ENCODE data around the gene HCN2.
A peak's percentile ranks its signal among the peaks of the same experiment; 100 is the strongest.

The HCN2 gene

GRCh38 chr19:589693-590395, at the start of gene HCN2:
Gene HCN2, plus strand, starts transcription at chr19:589881. Its CDS starts 65 bp downstream, at chr19:589946.
- no peak for DNase-seq

DNA sequence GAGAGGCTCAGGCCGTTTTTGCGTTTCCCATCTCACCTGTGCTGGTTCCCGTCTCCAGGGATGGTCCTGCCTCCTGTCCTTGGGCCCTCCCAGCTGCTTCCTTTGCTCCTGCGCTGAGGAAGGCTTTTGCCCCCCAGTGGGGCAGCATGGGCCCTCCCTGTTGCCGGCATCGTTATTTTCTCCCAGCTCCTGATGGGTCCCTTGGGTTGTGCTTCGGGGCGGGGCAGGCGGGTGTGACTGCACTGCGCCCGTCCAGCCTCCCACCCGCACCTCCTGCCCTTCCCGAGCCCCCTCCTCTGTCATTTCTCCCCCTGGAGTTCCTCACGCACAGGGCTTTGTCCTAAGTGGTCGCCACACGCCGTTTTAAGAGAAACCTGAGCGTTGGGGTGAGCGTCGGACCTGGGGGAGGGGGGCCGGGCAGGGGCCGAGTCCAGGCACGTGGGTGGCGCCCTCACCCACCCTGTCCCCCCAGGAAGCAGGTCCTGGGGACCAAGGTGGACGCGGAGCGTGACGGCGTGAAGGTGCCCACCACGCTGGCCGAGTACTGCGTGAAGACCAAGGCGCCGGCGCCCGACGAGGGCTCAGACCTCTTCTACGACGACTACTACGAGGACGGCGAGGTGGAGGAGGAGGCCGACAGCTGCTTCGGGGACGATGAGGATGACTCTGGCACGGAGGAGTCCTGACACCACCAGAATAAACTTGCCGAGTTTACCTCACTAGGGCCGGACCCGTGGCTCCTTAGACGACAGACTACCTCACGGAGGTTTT, 48.6 kb upstream of the HCN2 start:
- no peak for DNase-seq

DNA sequence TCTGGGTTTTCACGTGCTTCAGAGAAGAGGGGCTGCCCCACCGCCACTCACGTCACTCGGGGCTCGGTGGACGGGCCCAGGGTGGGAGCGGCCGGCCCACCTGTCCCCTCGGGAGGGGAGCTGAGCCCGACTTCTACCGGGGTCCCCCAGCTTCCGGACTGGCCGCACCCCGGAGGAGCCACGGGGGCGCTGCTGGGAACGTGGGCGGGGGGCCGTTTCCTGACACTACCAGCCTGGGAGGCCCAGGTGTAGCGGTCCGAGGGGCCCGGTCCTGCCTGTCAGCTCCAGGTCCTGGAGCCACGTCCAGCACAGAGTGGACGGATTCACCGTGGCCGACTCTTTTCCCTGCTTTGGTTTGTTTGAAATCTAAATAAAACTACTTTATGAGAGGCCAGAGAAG, 48.0 kb upstream of the HCN2 start:
- DNase-seq = no peak

DNA sequence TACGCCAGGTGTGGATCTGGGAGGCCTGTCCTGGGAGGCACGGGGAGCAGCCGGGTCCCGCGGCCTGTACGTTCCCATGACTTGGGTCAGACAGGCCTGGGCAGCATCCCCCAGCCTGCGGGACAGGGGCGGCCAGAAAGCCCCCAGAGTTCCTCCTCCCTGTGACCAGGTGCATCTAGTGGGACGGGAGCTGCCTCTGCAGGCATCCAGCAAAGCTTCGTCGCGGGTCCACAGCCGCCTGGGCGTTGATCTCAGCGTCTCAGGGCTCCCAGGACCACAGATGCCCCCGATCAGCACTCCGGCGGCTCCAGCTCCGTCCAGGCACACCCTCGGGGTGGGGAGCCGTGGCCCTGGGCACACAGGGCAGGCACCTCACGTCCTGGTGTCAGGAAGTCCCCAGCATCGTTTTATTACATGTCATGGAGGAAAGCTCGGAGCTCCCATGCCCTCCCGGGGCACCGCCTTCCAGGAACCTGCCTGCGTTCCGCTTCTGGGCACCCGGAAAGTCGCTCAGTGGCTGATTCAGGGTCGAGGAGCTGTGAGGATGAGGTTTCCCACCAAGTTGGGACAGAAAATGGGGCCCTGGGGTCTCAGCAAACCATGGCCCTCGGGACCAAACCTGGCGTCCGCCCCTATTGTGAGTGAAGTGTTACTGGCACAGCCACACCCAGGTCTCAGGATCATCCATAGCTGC, 47.4 kb upstream of the HCN2 start:
- DNase-seq = no peak

DNA sequence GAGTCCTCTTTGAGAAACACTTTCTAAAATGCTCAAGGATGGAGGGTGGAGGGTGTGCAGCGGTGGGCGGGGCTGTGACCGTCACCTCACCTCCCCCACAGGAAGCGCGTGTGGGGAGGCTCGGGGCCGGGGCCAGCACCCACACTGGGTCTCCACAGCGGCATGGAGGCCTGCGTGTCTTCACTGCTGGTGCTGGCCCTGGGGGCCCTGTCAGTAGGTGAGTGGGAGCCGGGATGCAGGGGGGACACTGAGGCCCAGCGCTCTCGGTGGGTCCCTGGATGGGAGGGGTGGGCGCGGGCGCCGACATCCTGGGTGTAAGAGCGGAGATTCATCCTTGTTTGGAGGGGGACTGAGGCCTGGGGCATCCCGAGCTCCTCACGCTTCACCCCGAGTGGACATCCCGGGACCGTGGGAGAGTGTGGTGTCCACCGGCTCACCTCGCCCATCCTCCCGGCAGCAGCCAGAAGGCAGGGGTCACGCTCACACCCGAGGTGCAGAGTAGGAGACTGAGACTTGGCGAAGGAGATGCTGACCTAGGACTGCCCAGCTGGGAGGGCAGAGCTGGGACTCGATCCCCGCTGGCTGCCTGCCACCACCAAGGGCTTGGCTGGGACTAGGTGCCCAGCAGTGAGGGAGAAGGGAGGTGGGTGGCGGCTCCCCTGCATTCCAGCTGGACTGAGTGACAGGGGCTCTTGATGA, 45.6 kb upstream of the HCN2 start, which contains the start of gene GZMM:
Gene GZMM, plus strand, starts transcription at position 144 of the 699 bp plus-strand sequence. Its CDS starts 19 bp downstream, at position 163.
- no peak for DNase-seq

GRCh38 chr19:547117-547516, 42.6 kb upstream of the HCN2 start:
- no peak for DNase-seq

- DNase-seq = no peak
Measured at GRCh38 chr19:547836-548720, 41.6 kb upstream of the HCN2 start.

DNA sequence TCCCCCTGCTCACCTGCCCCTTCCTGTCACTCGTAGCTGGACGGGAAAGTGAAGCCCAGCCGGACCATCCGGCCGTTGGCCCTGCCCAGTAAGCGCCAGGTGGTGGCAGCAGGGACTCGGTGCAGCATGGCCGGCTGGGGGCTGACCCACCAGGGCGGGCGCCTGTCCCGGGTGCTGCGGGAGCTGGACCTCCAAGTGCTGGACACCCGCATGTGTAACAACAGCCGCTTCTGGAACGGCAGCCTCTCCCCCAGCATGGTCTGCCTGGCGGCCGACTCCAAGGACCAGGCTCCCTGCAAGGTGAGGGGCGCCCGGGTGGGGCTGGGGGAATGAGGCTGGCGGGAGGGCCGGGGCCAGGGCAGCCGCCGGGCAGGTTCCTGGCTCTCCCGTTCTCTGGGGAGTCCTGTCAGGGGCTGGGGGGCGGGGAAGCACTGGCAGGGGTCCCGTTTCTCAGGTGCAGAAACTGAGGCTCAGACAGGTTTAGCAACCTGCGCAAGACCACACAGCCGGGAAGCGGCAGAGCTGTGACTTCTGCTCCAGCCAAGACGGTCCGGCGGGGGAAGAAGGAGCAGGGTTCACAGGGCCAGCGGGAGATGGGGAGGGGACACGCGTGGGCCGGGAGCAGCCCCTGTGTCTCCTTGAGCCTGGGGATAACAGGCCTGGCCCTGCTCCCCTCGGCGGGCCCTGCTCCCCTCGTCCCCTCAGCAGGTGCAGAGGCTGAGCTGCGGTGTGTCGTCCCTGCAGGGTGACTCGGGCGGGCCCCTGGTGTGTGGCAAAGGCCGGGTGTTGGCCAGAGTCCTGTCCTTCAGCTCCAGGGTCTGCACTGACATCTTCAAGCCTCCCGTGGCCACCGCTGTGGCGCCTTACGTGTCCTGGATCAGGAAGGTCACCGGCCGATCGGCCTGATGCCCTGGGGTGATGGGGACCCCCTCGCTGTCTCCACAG, 40.5 kb upstream of the HCN2 start:
- DNase-seq = no peak

GRCh38 chr19:554817-555216, 34.9 kb upstream of the HCN2 start:
- no peak for DNase-seq

- DNase-seq = no peak
Measured at GRCh38 chr19:555474-555808, 34.2 kb upstream of the HCN2 start.

- no peak for DNase-seq
Measured at GRCh38 chr19:556611-557382, 32.9 kb upstream of the HCN2 start.

DNA sequence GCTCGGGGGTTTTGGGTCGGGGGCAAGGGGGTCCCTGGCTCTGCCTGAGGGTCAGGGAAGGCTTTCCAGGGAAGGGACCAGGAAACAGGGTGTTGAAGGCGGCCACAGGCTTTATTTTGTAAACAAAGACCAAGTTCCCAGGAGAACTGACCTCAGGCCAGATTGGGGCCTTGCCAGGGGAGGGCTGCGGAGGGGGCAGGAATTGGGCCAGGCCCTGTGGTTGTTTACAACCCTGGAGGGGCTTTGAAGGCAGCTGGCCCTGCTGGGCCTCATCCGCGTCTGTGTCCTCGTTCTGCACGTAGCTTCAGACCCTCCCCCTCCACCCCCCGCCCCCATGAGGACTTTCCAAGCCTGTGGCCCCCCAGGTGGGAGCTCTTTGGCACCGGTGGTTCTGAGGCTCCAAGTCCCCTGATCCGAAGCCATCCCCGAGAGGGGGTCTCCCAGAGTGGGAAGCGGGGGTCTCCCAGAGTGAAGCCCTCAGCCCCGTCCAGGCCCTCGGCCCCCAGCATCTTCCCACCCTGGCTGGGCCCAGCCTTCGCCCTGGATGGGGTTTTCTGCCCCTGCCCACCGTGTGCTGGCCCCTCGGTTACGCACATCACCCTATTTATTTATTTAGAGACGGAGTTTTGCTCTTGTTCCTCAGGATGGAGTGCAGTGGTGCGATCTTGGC, 30.8 kb upstream of the HCN2 start:
- no peak for DNase-seq

DNA sequence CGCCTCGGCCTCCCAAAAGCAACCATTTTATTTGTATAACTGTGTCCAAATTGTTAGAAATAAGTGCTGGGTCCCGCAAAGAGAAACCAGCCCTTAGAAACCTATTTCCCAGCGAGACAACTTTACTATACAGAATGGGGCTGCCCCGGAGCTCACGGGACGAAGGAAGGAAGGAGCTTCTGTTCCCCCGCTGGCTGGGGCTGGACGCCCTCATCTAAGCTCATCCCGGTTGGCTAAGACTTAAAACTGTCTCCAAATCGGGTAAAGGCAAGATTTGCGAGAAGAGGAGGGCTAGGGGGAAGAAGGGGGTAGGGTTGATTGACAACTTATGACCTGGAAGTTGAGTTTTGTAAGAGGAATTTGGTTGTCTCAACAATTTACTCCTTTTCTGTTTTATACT, 29.6 kb upstream of the HCN2 start:
- no peak for DNase-seq

DNA sequence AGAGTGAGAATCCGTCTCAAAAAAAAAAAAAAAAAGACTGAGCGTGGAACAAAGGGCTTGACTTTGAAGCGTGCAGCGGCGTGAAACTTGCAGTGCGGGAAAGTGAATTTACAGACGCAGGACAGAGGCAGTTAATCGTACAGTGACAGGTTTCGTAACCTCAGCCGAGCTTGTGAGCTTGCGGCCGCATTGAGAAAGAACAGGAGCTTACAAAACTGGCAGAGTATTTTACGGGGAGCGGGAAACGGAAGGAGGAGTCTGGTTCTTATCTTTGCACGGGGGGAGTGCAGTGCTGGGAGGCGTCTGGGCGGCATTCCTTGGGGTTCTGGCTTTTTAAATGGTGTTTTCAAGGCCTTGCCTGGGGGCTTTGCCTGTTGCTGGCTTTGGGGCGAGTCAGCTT, 23.3 kb upstream of the HCN2 start:
- no peak for DNase-seq

DNA sequence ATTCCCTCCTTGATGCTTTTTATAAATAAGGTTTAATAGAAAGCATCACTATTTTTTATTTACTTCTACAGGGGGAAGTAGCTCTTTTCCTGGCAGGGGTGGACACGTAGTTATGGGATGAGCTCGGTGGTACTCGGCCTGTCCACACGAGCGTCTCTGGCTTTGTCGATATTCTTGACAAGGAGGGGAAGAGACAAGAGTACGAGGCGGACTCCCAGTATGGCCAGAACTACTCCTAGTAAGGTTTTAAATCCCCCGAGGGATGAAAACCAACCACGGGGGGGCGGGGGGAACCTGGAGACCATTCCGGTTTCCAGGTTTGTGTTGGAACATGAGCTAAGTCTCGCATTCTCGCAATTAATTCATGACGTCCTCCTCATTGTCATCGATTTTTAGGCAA, 22.8 kb upstream of the HCN2 start:
- no peak for DNase-seq

DNA sequence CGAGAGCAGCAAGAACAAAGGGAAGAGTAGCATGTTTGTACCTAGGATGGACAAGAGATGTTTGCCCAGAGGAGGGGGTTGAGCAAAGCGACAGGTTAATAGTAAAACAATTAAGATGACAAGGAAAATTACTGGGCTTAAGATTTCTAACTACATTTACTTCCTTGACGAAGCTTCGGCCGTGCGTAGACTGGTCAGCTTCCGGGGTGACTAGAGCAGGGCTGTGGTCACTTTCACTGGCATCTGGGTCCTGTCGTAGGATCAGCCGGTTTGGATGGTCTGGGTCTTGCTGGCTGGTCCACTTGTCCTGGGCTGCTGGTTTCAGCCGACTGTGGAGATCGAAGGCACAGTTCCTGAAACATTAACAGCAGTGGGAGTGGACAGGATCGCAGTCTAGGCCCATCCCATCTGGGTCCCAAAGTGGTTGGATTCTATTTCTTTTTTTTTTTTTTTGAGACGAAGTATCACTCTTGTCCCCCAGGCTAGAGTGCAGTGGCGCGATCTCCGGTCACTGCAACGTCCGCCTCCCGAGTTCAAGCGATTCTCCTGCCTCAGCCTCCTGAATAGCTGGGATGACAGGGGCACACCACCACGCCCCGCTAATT, 22.3 kb upstream of the HCN2 start:
- DNase-seq = no peak

GRCh38 chr19:570251-570686, 19.4 kb upstream of the HCN2 start:
- DNase-seq = no peak

- peak; percentile 64 for DNase-seq
Measured at GRCh38 chr19:570937-571565, 18.6 kb upstream of the HCN2 start.

GRCh38 chr19:571566-571974, 18.1 kb upstream of the HCN2 start:
- peak; percentile 57 for DNase-seq
